Measurements from ENCODE around the gene MAN1A2. TPM values are rescaled to one million over a fixed set of nuclear protein-coding genes. Genes with fewer than 3 reads are reported as not detected.

The MAN1A2 gene
- polyA plus RNA-seq, 3 donors = 4.0 to 10.5 (median 7.2) TPM

- Mint-ChIP-seq H3K4me1 (no peaks in the 10 kb centered on the region), H3K27me3 (ENCODE audit: low read depth in 3 of 3) (peaks cover 0 to 2% (median 0%) of the 10 kb centered on the region in 3 donors), H3K27ac (no peak overlapping the region), H3K4me3 (no peak overlapping the region), H3K9me3 (peaks cover 5 to 10% (median 6%) of the 10 kb centered on the region in 7 donors), H3K36me3 (no peaks in the 10 kb centered on the region)
- H3K4me1 ChIP-seq (ENCODE audit: control insufficient read depth in 1 of 2, insufficient read depth in 2 of 2, low read length in 2 of 2) = no peaks in the 10 kb centered on the region
- intact Hi-C loops (cut with micrococcal nuclease) = no loop called here
- DNase-seq = no peak
- H3K27ac ChIP-seq (ENCODE audit: low read depth in 1 of 2, low read length in 2 of 2) = no peak overlapping the region
- no peaks in the 10 kb centered on the region for H3K79me2 ChIP-seq (ENCODE audit: insufficient read depth, low read length)
- H3K4me2 ChIP-seq (replicated peaks; ENCODE audit: extremely low read depth, low read length, poor library complexity, severe bottlenecking) = no peak overlapping the region
- H2AFZ ChIP-seq (ENCODE audit: insufficient read depth, low read depth, low read length, poor library complexity, severe bottlenecking) = no peak overlapping the region
- no peaks in the 10 kb centered on the region for H4K20me1 ChIP-seq (ENCODE audit: insufficient read depth, low read length)
- 100% methylated on average over 1 of the region's 5 CpGs for WGBS (ENCODE audit: insufficient coverage)
- no peaks in the 10 kb centered on the region for H3K36me3 ChIP-seq (replicated peaks in 1 of 2; ENCODE audit: control insufficient read depth in 1 of 2, insufficient read depth in 2 of 2, low read length in 2 of 2)
- H3K4me3 ChIP-seq (replicated peaks in 1 of 3; ENCODE audit: low read depth in 2 of 3, low read length in 3 of 3) = no peak overlapping the region
- H3K9ac ChIP-seq (ENCODE audit: insufficient read depth, low read length, poor library complexity, severe bottlenecking) = no peak overlapping the region
- no peaks in the 10 kb centered on the region for H3K27me3 ChIP-seq (ENCODE audit: control insufficient read depth in 2 of 2, insufficient read depth in 2 of 2, low read length in 2 of 2)
- no peak for TF ChIP-seq CTCF (IDR thresholded peaks at IDR 0.05)
- H3K9me3 ChIP-seq (replicated peaks in 1 of 2; ENCODE audit: control insufficient read depth in 1 of 2, insufficient read depth in 1 of 2, low read length in 2 of 2) = peaks cover 0 to 7% of the 10 kb centered on the region in 2 donors
These were observed 26.1 kb upstream of the MAN1A2 start for GRCh38 chr1:117341123-117341522.

- Mint-ChIP-seq H3K36me3 (no peaks in the 10 kb centered on the region), H3K27ac (no peak overlapping the region)
- WGBS (ENCODE audit: insufficient coverage) = no CpG with 5 or more reads among the region's 2 CpGs
These were observed 24.9 kb upstream of the MAN1A2 start for GRCh38 chr1:117342397-117342796.

More at GRCh38 chr1:117342397-117342796, 24.9 kb upstream of the MAN1A2 start:
- intact Hi-C loops (cut with micrococcal nuclease) = no loop called here
- Histone ChIP-seq H3K36me3 (replicated peaks in 1 of 2; ENCODE audit: control insufficient read depth in 1 of 2, insufficient read depth in 2 of 2, low read length in 2 of 2) (no peaks in the 10 kb centered on the region), H3K4me2 (replicated peaks; ENCODE audit: extremely low read depth, low read length, poor library complexity, severe bottlenecking) (no peak overlapping the region), H3K79me2 (ENCODE audit: insufficient read depth, low read length) (no peaks in the 10 kb centered on the region), H3K27ac (ENCODE audit: low read depth in 1 of 2, low read length in 2 of 2) (no peak overlapping the region), H3K4me1 (ENCODE audit: control insufficient read depth in 1 of 2, insufficient read depth in 2 of 2, low read length in 2 of 2) (no peaks in the 10 kb centered on the region), H3K9me3 (replicated peaks in 1 of 2; ENCODE audit: control insufficient read depth in 1 of 2, insufficient read depth in 1 of 2, low read length in 2 of 2) (peaks cover 0 to 2% of the 10 kb centered on the region in 2 donors), H3K4me3 (replicated peaks in 1 of 3; ENCODE audit: low read depth in 2 of 3, low read length in 3 of 3) (no peak overlapping the region), H4K20me1 (ENCODE audit: insufficient read depth, low read length) (no peaks in the 10 kb centered on the region), H3K9ac (ENCODE audit: insufficient read depth, low read length, poor library complexity, severe bottlenecking) (no peak overlapping the region), H3K27me3 (ENCODE audit: control insufficient read depth in 2 of 2, insufficient read depth in 2 of 2, low read length in 2 of 2) (no peaks in the 10 kb centered on the region), H2AFZ (ENCODE audit: insufficient read depth, low read depth, low read length, poor library complexity, severe bottlenecking) (no peak overlapping the region)
- no peak for TF ChIP-seq CTCF (IDR thresholded peaks at IDR 0.05)
- peaks cover 1 to 7% (median 2%) of the 10 kb centered on the region in 7 donors for H3K9me3 Mint-ChIP-seq
- H3K27me3 Mint-ChIP-seq (ENCODE audit: low read depth in 3 of 3) = peaks cover 0 to 2% (median 0%) of the 10 kb centered on the region in 3 donors
- no peak overlapping the region for H3K4me3 Mint-ChIP-seq
- DNase-seq = no peak
- H3K4me1 Mint-ChIP-seq = no peaks in the 10 kb centered on the region
